Tibial nerve (tissue), 4 donors: ENCODE measurements around the gene SMIM41.

Experiments
- EP300 ChIP-seq, 2 donors: sonication (generic); formaldehyde crosslinking; IDR thresholded peaks; one replicate each; pipeline ENCODE4 v1.6.1; 2017; ENCODE audit warnings: antibody characterized with exemption in 2 of 2, mild to moderate bottlenecking in 1 of 2
- POLR2A ChIP-seq, 2 donors: fragments of 450-650 bp; IDR thresholded peaks; one replicate each; pipeline ENCODE4 v1.6.1; 2017; ENCODE audit warnings: antibody characterized with exemption in 2 of 2, mild to moderate bottlenecking in 2 of 2, moderate library complexity in 2 of 2
- TF ChIP-seq, protein P1 (sequence below), 5 experiments: fragments of 200-600 bp in 3 of 5; fragments of 450-650 bp in 2 of 5; sonication (generic) in 3 of 5; IDR thresholded peaks; one replicate each; pipeline ENCODE4 v1.5.1; 2016 to 2019; ENCODE audit warnings: antibody characterized with exemption in 5 of 5, mild to moderate bottlenecking in 3 of 5, moderate library complexity in 2 of 5

DNA sequence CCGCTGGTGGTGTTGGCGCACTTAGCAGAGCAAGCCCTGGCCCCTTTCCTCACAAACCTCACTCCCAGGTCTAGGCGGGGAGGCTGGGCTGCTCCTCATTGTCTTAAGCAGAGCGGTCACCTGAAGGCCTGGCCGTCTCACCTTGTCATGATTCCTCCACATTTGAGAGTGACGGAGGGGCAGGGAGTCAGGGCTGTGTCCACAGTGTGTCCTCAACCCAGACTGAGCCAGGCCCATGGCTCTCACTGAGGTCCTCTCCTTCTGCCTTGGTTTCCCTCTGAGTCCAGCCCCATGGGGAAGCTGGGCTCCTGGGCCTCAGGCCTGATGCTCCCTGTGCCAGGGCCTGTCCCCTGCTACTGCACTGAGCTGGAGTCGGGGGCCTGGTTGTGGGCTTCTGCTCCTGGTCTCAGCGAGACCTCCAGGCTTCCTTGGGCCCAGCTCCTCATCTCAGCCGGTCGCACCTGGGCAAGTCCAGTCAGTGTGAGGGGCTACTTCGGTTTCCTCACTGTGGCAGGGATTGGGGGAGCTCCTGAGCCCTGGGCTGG is 67.4 kb downstream of the SMIM41 start:
- TF ChIP-seq, protein P1, sequence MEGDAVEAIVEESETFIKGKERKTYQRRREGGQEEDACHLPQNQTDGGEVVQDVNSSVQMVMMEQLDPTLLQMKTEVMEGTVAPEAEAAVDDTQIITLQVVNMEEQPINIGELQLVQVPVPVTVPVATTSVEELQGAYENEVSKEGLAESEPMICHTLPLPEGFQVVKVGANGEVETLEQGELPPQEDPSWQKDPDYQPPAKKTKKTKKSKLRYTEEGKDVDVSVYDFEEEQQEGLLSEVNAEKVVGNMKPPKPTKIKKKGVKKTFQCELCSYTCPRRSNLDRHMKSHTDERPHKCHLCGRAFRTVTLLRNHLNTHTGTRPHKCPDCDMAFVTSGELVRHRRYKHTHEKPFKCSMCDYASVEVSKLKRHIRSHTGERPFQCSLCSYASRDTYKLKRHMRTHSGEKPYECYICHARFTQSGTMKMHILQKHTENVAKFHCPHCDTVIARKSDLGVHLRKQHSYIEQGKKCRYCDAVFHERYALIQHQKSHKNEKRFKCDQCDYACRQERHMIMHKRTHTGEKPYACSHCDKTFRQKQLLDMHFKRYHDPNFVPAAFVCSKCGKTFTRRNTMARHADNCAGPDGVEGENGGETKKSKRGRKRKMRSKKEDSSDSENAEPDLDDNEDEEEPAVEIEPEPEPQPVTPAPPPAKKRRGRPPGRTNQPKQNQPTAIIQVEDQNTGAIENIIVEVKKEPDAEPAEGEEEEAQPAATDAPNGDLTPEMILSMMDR (IDR thresholded peaks at IDR 0.05) = no peak
- TF ChIP-seq POLR2A (IDR thresholded peaks at IDR 0.05) = no peak
- no peak for TF ChIP-seq EP300 (IDR thresholded peaks at IDR 0.05)
